ENCODE measurements around the gene ADCY5.

GRCh38 chr3:123353850-123354233 lies 95.0 kb downstream of the ADCY5 start:
- no peak for TF ChIP-seq MAX (IDR thresholded peaks at IDR 0.05)
- TF ChIP-seq CTCF (IDR thresholded peaks at IDR 0.05; ENCODE audit: low read depth, low read length, missing input control): no peak

All from liver (tissue), 2 donors.